Measurements from ENCODE around the gene GNG7.

GRCh38 chr19:2728783-2729387 is 26.4 kb upstream of the GNG7 start:
- no peak for TF ChIP-seq CTCF (IDR thresholded peaks at IDR 0.05; ENCODE audit: low read depth, low read length, poor library complexity, severe bottlenecking)
- no peak for TF ChIP-seq EZH2phosphoT487 (IDR thresholded peaks at IDR 0.05; ENCODE audit: borderline replicate concordance, low read length)

Measured in DOHH2 (cell line).